NCI-H345 treated with DMSO at 0.1 percent for 48 hours (cell line): ENCODE results near the gene WBP2.

Source experiments
- DNase-seq: peaks from one replicate; lab custom pipeline; 2025; ENCODE audit not compliant: unreplicated experiment; lab: John Stamatoyannopoulos, UW

The WBP2 gene

GRCh38 chr17:75828741-75829140, 26.4 kb downstream of the WBP2 start:
- no peak for DNase-seq

- DNase-seq: peak; percentile 51
These were observed 27.1 kb downstream of the WBP2 start for GRCh38 chr17:75828076-75828400.

DNA sequence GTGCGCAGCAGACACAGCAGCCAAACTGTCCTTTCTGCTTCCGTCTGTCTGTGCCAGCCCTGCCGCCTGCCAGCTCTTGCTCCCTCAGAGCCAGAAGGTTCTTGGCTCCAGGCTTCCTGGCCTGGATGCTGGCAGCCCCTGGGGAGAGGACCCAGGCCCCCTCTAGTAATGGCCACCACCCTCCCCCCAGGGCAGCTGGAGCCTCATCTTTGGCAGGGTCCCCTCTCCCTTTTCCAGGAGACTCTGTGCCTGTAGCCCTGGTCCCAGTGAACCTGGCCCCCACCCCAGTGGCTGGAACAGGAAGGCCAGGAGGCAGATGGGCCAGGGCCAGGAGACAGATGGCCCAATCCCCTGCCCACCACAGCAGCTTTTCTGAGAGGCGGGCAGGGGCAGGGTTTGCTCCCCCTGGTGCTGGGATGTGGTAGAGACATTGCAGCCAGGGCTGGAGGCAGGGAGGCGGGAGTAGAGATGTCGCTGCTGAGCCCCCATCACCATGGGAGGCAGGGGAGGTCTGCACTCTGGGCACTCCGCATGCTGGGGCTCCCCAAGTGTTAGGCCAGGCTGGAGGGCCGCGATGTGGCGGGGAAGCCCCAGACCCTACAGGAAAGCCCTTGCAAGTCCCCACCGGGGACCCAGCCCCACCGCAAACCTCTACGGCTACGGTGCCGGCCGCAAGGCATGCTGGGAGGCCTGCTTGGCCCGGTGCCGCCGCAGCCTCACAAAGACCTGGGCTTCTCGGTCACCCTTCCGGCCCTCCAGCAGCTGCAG, 27.6 kb downstream of the WBP2 start:
- peak; percentile 79 for DNase-seq

- no peak for DNase-seq
These were observed 28.4 kb downstream of the WBP2 start for GRCh38 chr17:75826561-75827307.

DNA sequence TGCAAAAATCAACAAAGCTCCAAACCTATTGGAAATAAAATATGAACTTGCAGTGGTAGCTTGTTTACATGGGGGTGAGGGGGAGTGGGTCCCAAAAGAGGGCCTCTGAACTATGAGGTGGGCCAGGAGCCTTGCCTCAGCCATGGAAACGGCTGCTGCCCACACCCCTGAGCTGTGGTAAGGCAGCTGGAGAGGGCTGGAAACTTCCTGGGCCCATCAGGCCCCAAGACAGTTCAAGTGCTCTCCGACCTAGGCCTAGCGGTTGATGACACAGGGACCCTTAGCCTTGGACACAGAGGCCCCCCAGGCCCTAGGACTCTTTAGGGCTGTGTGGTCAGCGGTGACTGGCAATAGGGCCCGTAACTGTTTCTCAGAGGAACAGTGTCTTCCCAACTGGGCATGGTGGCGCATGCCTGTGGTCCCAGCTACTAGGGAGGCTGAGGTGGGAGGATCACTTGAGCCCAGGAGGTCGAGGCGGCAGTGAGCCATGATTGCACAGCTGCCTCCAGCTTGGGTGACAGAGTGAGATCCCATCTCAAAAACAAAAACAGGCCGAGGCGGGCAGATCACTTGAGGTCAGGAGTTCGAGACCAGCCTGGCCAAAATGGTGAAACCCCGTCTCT, 29.3 kb downstream of the WBP2 start:
- no peak for DNase-seq

- DNase-seq: no peak
These were observed 30.0 kb downstream of the WBP2 start for GRCh38 chr17:75825149-75825552.

DNA sequence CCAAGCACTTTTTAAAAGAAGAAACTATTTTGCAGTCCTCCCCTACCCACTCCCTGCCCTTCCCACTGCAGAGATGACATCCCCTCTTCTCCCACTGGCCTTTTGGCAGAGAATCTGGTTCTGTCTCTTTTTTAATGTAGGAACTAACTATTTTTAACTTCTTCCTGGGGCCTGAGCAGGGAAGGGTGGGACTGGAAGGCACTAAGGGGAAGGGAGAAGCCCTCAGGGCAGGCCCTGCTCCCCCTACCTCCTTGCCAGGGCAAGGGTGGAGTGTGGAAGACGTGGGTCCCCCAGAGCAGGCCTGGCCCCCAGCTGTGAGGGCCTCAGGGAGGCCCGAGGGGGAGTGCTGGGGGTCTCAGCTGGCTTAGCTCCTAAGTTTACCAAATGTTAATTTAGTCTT, 30.5 kb downstream of the WBP2 start:
- no peak for DNase-seq

DNA sequence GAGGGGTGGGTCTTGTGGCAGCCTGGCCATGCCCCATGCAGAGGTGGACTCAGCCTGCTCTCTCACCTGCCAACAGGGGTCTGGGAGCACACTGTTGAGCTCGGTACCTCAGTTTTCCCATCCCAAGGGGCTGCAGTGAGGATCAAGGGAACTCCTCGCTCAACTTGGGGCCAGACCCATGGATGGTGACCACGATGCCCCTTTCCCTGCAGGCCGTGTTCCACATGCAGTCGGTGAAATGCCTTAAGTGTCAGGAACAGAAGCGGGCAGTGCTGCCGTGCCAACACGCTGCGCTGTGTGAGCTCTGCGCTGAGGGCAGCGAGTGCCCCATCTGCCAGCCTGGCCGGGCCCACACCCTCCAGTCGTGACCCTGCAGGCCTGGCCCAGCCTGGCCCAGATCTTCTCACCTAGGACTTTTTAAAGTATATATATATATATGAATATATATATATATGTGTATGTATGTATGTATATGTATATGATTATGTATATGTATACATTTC, 31.0 kb downstream of the WBP2 start:
- DNase-seq: no peak

DNA sequence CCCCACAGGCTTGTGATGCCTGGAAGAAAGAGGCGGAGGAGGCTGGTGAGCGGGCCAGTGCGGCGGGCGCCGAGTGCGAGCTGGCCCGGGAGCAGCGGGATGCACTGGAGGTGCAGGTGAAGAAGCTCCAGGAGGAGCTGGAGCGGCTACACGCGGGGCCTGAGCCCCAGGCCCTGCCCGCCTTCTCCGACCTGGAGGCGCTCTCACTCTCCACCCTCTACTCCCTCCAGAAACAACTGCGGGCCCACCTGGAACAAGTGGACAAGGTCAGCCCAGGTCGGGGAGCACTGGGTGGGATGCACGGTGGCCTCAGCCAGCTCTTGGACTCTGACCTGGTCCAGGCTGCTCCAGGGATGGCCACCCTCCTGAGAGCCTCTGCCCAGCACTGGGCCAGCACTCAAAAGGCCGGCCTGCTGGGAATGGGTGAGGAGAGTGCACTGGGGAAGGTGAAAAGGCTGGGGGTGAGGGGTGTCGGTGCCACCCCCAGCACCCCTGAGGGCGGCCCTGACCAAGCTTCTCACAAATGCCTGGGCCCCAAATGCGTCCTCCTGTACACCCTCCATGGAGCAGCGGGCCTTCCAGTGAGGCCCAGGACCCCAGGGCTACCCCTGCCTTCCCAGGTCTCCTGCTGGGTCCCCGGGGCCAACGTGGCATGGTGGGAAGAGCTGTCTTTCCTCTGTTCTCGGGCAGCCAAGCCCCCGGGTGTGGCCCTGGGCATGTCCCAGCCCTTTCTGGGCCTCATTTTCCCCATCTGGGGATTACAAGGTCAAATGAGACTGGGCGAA, 31.7 kb downstream of the WBP2 start:
- no peak for DNase-seq

- no peak for DNase-seq
These were observed 32.4 kb downstream of the WBP2 start for GRCh38 chr17:75822800-75823166.

GRCh38 chr17:75822119-75822799, 32.9 kb downstream of the WBP2 start:
- peak; percentile 70 for DNase-seq

DNA sequence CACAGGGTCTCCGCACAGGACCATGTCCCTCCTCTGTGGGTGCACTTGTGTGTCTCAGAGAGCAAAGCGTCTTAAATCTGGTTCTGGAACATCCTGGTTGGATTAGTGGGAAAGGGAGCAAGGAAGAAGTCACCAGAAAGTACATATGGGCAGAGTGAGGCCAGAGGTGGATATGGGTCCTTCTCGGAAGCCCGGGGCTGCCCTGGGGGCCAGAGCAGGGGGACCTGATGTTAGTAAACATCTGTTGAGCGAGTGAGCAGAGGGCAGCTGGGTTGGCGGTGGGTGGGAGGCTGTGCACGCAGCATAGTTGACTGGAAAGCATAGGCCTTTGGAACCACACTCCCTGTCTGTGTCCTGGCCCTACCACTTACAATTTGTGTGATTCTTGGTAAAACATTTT, 33.6 kb downstream of the WBP2 start:
- DNase-seq: no peak

GRCh38 chr17:75820094-75821080, 34.7 kb downstream of the WBP2 start:
- DNase-seq: no peak

DNA sequence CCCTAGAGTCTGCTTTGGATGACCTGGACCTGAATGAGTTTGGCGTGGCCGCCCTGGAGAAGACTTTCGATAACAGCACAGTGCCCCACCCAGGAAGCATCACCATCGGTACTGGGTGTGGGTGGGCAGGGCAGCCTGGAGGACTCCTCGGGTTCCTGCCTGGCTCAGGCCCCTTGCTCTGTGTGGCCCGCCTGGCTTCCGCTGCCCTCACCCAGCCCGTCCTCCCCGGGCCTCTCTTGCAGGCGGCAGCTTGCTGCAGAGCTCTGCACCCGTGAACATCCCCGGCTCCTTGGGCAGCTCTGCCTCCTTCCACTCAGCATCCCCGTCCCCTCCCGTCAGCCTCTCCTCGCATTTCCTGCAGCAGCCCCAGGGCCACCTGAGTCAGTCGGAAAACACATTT, 35.5 kb downstream of the WBP2 start:
- no peak for DNase-seq

DNA sequence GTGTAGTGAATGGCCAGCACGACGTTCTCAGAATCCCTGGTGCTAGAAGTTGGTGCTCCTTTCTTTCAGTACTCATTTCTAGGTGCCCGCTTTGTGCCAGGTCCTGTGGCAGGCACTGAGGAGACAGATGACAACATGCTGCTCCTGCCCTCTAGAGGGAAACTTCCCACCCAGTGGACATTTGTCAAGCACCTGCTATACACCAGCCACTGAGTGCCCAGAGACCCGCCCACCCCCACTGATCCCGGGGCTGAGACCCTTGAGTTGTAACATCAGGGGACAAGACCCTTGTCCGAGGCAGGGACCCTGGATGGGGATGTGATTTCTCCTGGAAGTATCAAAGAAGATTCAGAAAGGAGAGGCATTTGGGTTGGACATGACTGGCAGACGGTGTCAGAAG, 36.0 kb downstream of the WBP2 start:
- DNase-seq: no peak

DNA sequence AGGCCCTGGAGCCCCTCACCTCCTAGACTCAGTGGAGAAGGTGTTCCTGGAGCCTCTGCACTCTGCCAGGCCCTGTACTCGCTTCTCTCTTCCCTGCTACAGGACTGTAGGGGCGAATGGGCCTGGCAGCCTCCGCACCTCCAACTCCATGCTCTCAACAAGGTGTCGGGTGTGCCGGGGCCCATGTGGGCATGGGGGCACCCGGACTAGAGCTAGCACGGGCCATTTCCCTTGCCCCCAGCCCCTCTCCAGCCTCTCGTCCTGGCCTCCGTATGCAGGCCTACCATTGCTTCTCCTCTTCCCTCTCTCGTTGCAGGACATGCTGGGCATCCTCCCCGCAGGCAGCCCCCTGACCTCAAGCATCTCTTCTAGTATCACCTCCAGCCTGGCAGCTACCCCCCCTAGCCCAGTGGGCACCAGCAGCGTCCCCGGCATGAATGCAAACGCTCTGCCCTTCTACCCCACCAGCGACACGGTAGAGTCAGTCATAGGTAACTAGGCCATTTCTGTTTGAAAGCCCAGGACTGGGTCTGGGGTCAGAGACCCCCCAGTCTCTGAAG, 36.7 kb downstream of the WBP2 start:
- no peak for DNase-seq

GRCh38 chr17:75817571-75817970, 37.6 kb downstream of the WBP2 start:
- DNase-seq: no peak

DNA sequence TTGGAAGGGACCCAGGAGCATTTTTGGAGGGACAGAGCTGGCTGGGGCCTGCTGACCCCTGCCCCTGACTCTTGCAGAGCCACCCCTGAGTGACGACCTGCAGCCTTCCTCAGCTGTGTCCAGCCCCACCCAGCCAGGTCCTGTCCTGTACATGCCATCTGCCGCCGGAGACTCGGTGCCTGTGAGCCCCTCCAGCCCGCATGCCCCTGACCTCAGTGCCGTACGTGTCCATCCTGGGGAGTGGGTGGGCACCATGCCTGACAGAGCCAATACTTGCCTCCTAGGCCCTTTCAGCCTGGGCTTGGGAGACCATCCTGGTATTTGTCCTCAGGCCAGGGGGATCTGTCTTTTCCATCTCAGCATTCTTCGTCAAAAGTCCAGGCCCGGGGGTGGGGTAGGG, 38.4 kb downstream of the WBP2 start:
- DNase-seq: no peak

- DNase-seq: no peak
These were observed 39.7 kb downstream of the WBP2 start for GRCh38 chr17:75815399-75815798.
